Measurements from ENCODE around the gene GDPD3.
"Not testable (repeated sequence)": the region's sequence is repeated elsewhere in the genome, so short reads cannot be mapped to it uniquely, and the experiment has no call there.

Gene GDPD3

GRCh38 chr16:30143347-30143702 is 30.0 kb upstream of the GDPD3 start:
- H3K4me1 ChIP-seq (ENCODE audit: control insufficient read depth, insufficient read depth, low read length): no peaks in the 10 kb centered on the region
- no peak overlapping the region for H3K4me3 ChIP-seq (ENCODE audit: low read depth, low read length)
- H3K9ac ChIP-seq (ENCODE audit: low read depth, low read length): no peak overlapping the region
- H3K27me3 ChIP-seq (ENCODE audit: control insufficient read depth, insufficient read depth, low read length): no peaks in the 10 kb centered on the region
- H3K9me3 ChIP-seq (ENCODE audit: control insufficient read depth, insufficient read depth, low read length): no peaks in the 10 kb centered on the region
- H3K27ac ChIP-seq (ENCODE audit: low read depth, low read length): no peak overlapping the region
- H3K36me3 ChIP-seq (ENCODE audit: control insufficient read depth, insufficient read depth, low read length): no peaks in the 10 kb centered on the region

GRCh38 chr16:30142672-30143346 is 29.5 kb upstream of the GDPD3 start:
- no peaks in the 10 kb centered on the region for H3K4me1 ChIP-seq (ENCODE audit: control insufficient read depth, insufficient read depth, low read length)
- no peaks in the 10 kb centered on the region for H3K9me3 ChIP-seq (ENCODE audit: control insufficient read depth, insufficient read depth, low read length)
- H3K27ac ChIP-seq (ENCODE audit: low read depth, low read length): no peak overlapping the region
- H3K36me3 ChIP-seq (ENCODE audit: control insufficient read depth, insufficient read depth, low read length): no peaks in the 10 kb centered on the region
- H3K9ac ChIP-seq (ENCODE audit: low read depth, low read length): no peak overlapping the region
- H3K4me3 ChIP-seq (ENCODE audit: low read depth, low read length): no peak overlapping the region
- H3K27me3 ChIP-seq (ENCODE audit: control insufficient read depth, insufficient read depth, low read length): no peaks in the 10 kb centered on the region

- no peaks in the 10 kb centered on the region for H3K9me3 ChIP-seq (ENCODE audit: control insufficient read depth, insufficient read depth, low read length)
- no peak overlapping the region for H3K4me3 ChIP-seq (ENCODE audit: low read depth, low read length)
- no peak overlapping the region for H3K27ac ChIP-seq (ENCODE audit: low read depth, low read length)
- H3K36me3 ChIP-seq (ENCODE audit: control insufficient read depth, insufficient read depth, low read length): no peaks in the 10 kb centered on the region
- H3K4me1 ChIP-seq (ENCODE audit: control insufficient read depth, insufficient read depth, low read length): no peaks in the 10 kb centered on the region
- H3K9ac ChIP-seq (ENCODE audit: low read depth, low read length): no peak overlapping the region
- H3K27me3 ChIP-seq (ENCODE audit: control insufficient read depth, insufficient read depth, low read length): no peaks in the 10 kb centered on the region
Observed at GRCh38 chr16:30141750-30142149, 28.4 kb upstream of the GDPD3 start.

GRCh38 chr16:30139583-30140481 is 26.5 kb upstream of the GDPD3 start:
- Histone ChIP-seq H3K27ac (ENCODE audit: low read depth, low read length) (no peak overlapping the region), H3K4me1 (ENCODE audit: control insufficient read depth, insufficient read depth, low read length) (no peaks in the 10 kb centered on the region), H3K9ac (ENCODE audit: low read depth, low read length) (no peak overlapping the region), H3K4me3 (ENCODE audit: low read depth, low read length) (no peak overlapping the region), H3K36me3 (ENCODE audit: control insufficient read depth, insufficient read depth, low read length) (no peaks in the 10 kb centered on the region), H3K9me3 (ENCODE audit: control insufficient read depth, insufficient read depth, low read length) (no peaks in the 10 kb centered on the region), H3K27me3 (ENCODE audit: control insufficient read depth, insufficient read depth, low read length) (no peaks in the 10 kb centered on the region)

- no peaks in the 10 kb centered on the region for H3K36me3 ChIP-seq (ENCODE audit: control insufficient read depth, insufficient read depth, low read length)
- no peaks in the 10 kb centered on the region for H3K9me3 ChIP-seq (ENCODE audit: control insufficient read depth, insufficient read depth, low read length)
- no peaks in the 10 kb centered on the region for H3K27me3 ChIP-seq (ENCODE audit: control insufficient read depth, insufficient read depth, low read length)
- no peak overlapping the region for H3K27ac ChIP-seq (ENCODE audit: low read depth, low read length)
- H3K4me1 ChIP-seq (ENCODE audit: control insufficient read depth, insufficient read depth, low read length): no peaks in the 10 kb centered on the region
- no peak overlapping the region for H3K9ac ChIP-seq (ENCODE audit: low read depth, low read length)
- H3K4me3 ChIP-seq (ENCODE audit: low read depth, low read length): no peak overlapping the region
Observed at GRCh38 chr16:30137897-30138296, 24.6 kb upstream of the GDPD3 start.

- Histone ChIP-seq H3K4me1 (ENCODE audit: control insufficient read depth, insufficient read depth, low read length) (no peaks in the 10 kb centered on the region), H3K27me3 (ENCODE audit: control insufficient read depth, insufficient read depth, low read length) (no peaks in the 10 kb centered on the region), H3K4me3 (ENCODE audit: low read depth, low read length) (no peak overlapping the region)
Observed at GRCh38 chr16:30136971-30137605, 23.8 kb upstream of the GDPD3 start.

GRCh38 chr16:30132591-30132990 is 19.3 kb upstream of the GDPD3 start:
- no peaks in the 10 kb centered on the region for H3K27me3 ChIP-seq (ENCODE audit: control insufficient read depth, insufficient read depth, low read length)
- no peak overlapping the region for H3K27ac ChIP-seq (ENCODE audit: low read depth, low read length)
- H3K9me3 ChIP-seq (ENCODE audit: control insufficient read depth, insufficient read depth, low read length): no peaks in the 10 kb centered on the region
- no peak overlapping the region for H3K9ac ChIP-seq (ENCODE audit: low read depth, low read length)
- H3K36me3 ChIP-seq (ENCODE audit: control insufficient read depth, insufficient read depth, low read length): no peaks in the 10 kb centered on the region
- no peaks in the 10 kb centered on the region for H3K4me1 ChIP-seq (ENCODE audit: control insufficient read depth, insufficient read depth, low read length)
- no peak overlapping the region for H3K4me3 ChIP-seq (ENCODE audit: low read depth, low read length)

More at GRCh38 chr16:30136971-30137605, 23.8 kb upstream of the GDPD3 start:
- no peak overlapping the region for H3K27ac ChIP-seq (ENCODE audit: low read depth, low read length)
- H3K9ac ChIP-seq (ENCODE audit: low read depth, low read length): no peak overlapping the region
- no peaks in the 10 kb centered on the region for H3K36me3 ChIP-seq (ENCODE audit: control insufficient read depth, insufficient read depth, low read length)
- no peaks in the 10 kb centered on the region for H3K9me3 ChIP-seq (ENCODE audit: control insufficient read depth, insufficient read depth, low read length)

GRCh38 chr16:30131869-30132475 is 18.6 kb upstream of the GDPD3 start:
- Histone ChIP-seq H3K9me3 (ENCODE audit: control insufficient read depth, insufficient read depth, low read length) (no peaks in the 10 kb centered on the region), H3K9ac (ENCODE audit: low read depth, low read length) (no peak overlapping the region), H3K27ac (ENCODE audit: low read depth, low read length) (no peak overlapping the region), H3K27me3 (ENCODE audit: control insufficient read depth, insufficient read depth, low read length) (no peaks in the 10 kb centered on the region), H3K36me3 (ENCODE audit: control insufficient read depth, insufficient read depth, low read length) (no peaks in the 10 kb centered on the region), H3K4me3 (ENCODE audit: low read depth, low read length) (no peak overlapping the region), H3K4me1 (ENCODE audit: control insufficient read depth, insufficient read depth, low read length) (no peaks in the 10 kb centered on the region)

- no peaks in the 10 kb centered on the region for H3K36me3 ChIP-seq (ENCODE audit: control insufficient read depth, insufficient read depth, low read length)
- H3K27me3 ChIP-seq (ENCODE audit: control insufficient read depth, insufficient read depth, low read length): no peaks in the 10 kb centered on the region
- no peak overlapping the region for H3K4me3 ChIP-seq (ENCODE audit: low read depth, low read length)
- no peaks in the 10 kb centered on the region for H3K9me3 ChIP-seq (ENCODE audit: control insufficient read depth, insufficient read depth, low read length)
- H3K4me1 ChIP-seq (ENCODE audit: control insufficient read depth, insufficient read depth, low read length): no peaks in the 10 kb centered on the region
- H3K9ac ChIP-seq (ENCODE audit: low read depth, low read length): no peak overlapping the region
- H3K27ac ChIP-seq (ENCODE audit: low read depth, low read length): no peak overlapping the region
Observed at GRCh38 chr16:30127993-30128392, 14.7 kb upstream of the GDPD3 start.

GRCh38 chr16:30125690-30126089 is 12.4 kb upstream of the GDPD3 start:
- not testable (repeated sequence) for H3K27me3 ChIP-seq (ENCODE audit: control insufficient read depth, insufficient read depth, low read length); H3K4me1 ChIP-seq (ENCODE audit: control insufficient read depth, insufficient read depth, low read length); H3K9ac ChIP-seq (ENCODE audit: low read depth, low read length); H3K36me3 ChIP-seq (ENCODE audit: control insufficient read depth, insufficient read depth, low read length); H3K9me3 ChIP-seq (ENCODE audit: control insufficient read depth, insufficient read depth, low read length); H3K27ac ChIP-seq (ENCODE audit: low read depth, low read length); H3K4me3 ChIP-seq (ENCODE audit: low read depth, low read length)

Data from HUES48 (cell line).